NCI-H1092 treated with DMSO at 0.1 percent for 48 hours (cell line): ENCODE data around the gene GGT1.
"Not testable (repeated sequence)": the region's sequence is repeated elsewhere in the genome, so short reads cannot be mapped to it uniquely, and the experiment has no call there.

Experiments
- DNase-seq: peaks from one replicate; lab custom pipeline; 2025; lab: John Stamatoyannopoulos, UW

Gene GGT1

DNA sequence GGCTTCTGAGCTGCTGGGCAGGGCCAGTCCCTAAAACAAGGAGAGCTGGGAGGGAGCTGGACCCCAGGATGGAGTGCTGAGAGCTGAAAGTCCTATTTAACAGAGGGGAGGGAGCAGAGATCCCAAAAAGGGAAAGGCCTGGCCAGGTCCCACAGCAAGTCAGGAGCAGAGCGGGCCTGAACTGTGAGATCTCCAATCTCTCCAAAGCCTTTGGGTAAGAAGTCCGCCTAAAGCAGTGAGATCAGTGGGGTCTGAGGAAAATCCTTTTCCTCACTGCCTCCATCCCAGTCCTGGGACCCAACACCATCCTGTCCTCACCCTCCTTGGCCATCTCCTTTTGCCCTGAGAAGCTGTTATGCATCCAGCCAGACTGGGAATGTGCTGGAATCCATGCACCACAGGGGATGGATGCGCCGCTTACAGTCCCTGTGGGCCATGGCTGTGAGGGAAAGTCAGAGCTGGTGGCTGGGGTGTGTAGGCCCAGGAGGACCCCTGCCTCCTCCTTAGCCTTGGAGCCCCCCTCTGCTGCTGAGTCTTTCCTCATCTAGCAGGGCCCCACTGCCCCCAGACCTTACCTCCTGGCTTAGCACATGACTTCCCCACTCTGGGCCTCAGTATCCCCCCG is 18.7 kb upstream of the GGT1 start:
- DNase-seq, result no peak

DNA sequence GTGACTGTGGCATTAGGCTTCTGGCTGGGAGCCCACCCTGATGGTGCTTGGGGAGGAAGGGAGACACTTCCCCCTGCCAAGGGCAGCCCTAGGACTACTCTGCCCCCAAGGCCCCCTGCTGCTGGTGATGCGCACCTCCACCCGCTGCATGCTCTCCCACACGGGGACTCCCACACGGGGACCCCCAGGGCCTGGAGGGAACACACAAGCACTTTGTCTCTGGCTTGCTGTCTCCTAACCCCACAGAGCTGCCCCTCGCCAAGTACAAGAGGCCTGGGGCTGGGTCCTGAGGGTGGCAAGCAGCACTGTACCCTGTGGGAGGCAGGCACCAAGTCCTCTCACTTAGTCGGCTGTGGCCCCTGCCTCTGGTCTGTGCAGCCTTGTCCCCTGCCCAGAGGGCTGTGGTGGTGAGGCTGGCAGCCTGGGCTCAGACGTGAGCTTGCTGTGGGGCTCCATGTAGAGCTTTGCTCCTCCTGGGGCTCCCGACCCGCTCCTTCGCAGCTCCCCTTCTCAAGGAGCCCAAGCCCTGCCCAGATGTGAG is 18.1 kb upstream of the GGT1 start:
- no peak for DNase-seq

DNA sequence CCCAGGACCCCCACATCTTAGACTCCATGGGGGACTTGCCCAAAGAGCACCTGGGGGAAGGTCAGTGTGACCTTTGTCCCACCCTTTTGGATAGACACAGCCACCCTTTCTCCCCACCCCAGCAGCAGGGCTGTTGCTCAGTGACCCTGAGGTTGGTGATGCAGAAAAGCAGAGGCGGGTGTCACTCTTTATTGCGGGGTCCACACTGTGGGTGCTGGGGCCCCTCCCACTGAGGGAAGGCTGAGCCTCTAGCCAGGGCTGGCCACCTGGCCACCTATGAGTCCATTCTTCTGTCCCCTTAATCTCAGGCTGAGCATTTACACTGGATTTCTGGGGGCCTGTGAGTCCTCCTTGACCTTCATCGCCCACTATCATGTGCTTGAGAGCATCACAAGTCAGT is 17.5 kb upstream of the GGT1 start:
- DNase-seq, result no peak

DNA sequence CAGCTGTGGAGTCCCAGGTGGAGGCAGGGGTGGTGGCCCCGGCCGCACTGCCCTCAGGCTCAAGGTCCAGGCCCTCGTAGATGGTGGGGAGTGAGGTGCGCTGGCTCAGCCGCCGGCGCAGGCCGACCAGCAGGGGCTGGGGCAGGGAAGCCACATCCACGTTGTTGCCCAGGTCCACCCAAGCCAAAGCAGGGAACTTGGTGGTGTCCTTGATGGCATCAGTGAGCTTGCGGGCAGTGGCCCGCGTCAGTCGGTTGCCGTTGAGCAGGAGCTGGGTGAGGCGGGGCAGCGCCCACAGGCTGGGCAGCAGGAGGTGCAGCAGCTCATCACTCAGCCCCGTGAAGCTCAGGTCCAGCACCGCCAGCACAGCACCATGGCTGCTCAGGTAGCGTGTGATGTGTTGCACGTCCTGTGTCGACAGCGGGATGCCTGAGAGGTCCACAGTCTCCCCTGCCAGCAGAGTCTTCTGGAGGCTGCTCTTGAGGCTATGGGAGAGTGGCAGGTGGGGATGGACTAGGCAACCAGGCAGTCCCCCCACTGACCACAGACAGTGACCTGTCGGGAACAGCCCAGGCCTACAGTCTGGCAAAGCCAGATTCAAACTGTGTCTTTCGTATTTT is 17.0 kb upstream of the GGT1 start:
- no peak for DNase-seq

DNA sequence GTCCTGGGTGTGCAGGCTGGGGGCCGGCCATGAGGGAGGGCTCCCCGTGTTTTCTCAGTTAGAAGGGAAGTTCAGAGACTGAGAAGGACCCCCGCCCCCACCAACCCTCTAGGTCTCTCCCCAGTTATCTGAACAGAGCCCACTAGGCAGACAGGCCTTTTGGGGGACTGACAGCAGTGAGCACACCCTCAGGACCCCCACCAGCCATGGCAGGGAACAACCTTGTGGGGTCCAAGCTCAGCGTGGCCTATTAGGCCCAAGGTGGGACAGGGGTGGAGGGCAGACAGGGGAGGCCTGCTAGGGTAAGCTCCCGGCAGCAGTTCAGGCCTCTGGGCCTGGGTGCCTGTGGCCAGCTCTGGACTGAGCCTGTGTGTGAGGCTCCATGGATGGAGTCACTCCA is 15.7 kb upstream of the GGT1 start:
- no peak for DNase-seq

DNA sequence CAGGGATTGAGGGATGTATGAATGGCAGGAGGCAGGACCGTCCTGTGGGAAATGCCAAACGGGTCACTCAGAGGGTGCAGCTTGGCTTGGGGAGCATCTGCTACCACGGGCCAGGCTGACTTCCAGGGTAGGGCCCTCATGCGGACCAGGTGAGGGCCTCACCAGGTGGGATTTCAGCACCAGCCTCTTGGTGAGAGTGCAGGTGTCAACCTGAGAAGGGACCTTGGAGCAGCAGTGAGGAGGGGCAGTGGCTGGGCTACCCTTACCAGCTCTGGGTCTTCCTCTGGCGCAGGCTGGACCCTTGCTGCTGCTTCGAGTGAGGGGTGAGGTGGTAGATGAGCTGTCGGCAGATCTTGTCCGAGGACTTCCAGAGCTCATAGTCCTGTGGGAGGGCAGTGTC is 15.0 kb upstream of the GGT1 start:
- DNase-seq, result no peak

DNA sequence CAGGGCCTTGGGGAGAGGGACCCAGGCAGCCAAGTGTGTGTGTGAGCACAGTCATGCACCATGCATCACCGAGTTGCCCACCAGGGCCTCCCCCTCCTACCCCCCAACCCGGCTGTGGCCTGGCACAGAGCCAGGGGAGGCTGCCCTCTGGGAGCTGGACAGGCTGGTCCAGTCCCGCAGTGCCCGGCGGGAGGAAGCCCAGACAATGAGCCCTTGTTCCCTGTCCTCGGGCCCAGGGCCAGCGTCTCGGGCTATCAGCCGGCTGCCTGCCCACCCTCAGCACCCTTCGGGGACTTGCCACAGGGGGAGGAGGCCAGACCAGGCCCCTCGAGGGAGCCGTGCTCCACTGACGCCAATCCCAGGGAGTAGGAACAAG is 14.6 kb upstream of the GGT1 start:
- DNase-seq, result no peak

DNA sequence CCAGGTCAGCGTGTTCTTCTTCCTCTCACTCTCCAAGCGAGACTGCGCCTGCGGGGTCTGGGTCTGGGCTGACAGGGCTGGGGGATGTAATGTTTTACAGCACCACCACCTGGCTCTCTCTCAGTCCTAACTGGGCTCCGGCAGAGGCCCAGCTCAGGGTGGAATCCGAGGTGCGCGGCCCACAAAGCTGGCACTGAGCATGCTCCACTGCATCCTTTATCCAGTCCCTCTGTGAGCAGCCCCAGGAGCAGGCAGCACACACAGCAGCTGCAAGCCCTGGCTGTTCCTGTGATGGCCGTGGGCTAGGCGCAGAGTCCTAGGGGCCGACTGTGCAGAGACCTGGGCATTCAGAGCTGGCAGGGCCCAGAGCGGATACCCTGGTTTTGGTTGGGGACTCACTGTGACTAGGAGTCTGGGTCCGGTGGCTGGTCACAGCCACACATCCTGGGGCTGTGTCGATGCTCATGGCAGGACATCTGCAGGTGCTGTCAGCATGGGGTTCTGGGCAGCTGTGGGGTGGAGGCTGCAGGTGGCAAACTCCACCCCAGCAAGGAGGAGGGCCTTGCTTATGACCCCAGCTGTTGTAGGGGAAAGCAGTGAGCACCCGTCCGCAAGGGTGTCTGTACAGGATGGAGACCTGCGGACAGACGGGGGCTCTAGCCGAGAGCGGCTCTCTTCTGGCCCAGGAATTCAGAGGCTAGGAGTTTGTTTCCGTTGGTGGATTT is 14.1 kb upstream of the GGT1 start:
- no peak for DNase-seq

DNA sequence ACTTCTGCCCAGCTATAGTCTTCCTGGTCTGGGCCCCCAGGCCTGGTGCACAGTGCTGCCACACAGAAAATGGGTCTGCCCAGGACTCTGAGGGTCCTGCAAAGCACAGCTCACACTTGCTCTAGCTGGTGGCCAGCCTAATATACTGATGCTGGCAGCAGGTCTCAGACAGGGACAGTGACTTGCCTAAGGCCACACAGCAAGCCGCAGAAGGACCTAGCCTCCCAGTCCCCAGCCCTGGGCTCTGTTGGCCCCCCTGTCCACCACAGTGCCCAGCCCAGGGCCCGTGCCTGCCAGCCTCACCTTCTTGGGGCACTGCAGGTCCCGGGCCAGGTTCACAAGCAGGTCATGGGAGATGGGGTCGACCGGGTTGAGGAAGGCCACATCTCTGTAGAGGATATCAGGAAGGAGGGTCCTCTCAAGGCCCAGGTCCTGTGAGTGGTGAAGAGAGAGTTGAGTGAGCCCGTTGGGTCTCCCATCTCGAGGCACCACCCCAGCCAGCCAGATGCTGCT is 13.4 kb upstream of the GGT1 start:
- DNase-seq, result no peak

DNA sequence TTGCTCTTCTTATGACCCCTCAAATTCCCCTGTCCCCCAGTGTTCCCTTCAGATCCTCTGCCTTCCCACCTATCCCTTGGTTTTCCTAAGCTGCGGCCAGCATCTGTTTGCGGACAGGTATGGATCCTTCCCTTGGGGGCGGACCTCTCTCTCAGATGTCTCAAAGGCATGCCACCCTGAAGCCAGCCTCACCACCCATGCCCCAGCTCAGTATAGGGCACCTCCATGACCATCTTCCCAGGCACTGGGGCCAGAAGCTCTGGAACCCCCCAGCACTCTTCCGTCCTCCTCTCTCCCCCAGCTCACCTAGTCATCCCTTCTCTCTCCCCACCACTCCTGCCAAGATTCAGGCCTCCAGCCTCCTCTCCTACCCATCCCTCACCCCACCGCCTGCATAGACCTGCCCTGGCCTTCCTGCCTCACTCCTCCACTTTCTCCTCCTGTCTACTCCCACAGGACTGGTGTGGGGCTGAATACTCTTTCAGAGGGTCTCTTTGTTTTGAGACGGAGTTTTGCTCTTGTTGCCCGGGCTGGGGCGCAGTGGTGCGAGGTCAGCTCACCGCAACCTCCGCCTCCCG is 12.3 kb upstream of the GGT1 start:
- no peak for DNase-seq

DNA sequence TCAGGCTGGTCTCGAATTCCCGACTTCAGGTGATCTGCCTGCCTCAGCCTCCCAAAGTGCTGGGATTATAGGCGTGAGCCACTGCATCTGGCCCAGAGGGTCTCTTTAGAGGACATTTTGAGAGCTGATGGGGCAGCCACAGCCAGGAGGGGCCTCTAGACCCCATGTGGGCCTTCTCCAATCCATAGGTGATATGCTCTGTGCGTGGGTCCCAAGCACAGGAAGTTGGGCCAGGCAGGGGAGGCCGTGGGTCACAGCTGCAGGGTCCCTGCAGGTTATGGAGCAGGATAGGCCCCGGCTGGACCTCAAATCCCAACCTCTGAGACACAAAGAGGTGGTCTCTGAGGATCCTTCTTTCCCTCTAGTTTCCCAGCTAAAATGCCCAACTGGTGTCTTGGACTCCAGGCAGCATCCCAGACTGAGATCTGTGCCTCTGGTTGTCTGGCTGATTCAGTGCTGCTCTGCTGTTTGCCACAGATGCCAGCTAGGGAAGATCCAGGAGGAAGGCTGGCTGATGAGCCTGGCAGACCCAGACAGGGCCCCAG is 11.6 kb upstream of the GGT1 start:
- no peak for DNase-seq

DNA sequence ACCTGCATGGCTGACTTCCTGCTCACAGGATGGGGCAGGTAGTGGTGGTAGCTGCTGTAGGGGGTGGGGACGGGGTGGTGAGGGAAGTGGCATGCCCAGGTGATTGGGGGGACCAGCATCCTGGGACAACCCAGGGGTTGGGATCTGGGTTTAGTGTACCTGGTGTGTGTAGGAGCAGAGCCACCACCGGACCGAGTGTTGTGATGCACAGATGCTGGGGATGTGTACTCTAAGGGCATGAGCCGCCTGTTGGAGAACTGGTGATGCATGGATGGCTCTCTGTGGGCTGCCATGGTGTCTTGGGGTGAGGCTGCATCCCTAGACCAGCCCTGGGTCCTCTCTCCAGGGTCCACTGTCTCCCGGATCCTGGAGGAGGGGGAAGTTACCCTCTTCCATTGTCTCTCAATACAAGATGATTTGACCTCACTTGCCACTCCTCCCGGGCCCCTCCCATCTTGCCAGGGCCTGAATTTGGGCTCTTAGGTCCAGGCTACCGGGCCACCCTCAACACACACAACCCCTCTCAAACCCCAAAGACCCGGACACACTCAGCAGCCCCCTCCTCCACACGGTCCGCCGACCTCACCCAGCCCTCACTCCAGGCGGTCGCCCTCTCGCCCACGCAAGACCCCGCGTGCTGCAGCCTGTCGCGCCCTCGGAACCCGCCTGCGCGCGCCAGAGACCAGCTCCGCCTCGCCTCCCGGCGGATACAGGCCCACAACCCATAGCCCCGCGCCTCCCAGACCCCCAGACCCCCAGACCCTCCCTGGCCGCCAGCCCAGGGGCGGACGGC is 10.7 kb upstream of the GGT1 start:
- DNase-seq, result no peak

DNA sequence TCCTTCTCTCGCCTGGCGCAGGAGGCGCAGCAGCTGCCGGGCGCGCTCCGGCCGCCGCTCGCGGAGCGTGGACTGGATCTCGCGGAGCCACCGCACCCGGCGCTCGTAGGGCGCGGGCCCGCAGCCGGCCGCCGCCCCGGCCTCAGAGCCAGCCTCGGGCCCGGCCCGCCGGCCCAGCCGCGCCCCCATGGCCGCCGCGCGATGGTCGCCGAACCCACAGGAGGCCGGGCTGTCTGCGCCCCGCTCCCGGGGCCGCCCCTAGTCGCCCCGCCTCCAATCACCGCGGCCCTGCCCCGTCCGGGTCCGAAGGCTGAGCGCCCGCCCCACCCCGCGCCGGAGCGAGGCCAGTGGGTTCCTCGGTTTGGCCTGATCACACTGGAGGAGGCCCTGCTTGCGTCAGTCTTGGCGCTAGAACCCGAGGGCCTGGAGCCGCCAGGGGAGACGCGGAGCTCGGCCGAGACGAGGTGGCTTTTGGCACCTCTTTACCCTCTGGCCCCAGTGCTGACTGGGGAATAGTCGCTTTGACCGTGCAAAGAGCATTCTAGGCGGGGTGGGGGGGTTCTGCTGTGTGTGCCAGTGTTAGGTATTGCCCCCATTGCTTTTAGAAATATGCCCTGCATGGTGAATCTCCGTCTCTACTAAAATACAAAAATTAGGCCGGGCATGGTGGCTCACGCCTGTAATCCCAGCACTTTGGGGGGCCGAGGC is 10.0 kb upstream of the GGT1 start, which contains the start of gene LRRC75B:
Gene LRRC75B, minus strand, starts transcription at position 223 of the 708 bp plus-strand sequence. Its CDS starts 34 bp downstream, at position 189.
- DNase-seq, result peak; percentile 59

DNA sequence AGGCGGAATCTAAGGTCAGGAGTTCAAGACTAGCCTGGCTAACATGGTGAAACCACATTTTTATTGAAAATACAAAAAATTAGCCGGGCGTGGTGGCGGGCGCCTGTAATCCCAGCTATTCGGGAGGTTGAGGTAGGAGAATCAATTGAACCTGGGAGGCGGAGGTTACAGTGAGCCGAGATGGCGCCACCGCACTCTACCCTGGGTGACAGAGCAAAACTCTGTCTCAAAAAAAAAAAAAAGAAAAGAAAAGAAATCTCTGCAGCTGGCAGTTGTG is 9.5 kb upstream of the GGT1 start:
- DNase-seq, result not testable (repeated sequence)

DNA sequence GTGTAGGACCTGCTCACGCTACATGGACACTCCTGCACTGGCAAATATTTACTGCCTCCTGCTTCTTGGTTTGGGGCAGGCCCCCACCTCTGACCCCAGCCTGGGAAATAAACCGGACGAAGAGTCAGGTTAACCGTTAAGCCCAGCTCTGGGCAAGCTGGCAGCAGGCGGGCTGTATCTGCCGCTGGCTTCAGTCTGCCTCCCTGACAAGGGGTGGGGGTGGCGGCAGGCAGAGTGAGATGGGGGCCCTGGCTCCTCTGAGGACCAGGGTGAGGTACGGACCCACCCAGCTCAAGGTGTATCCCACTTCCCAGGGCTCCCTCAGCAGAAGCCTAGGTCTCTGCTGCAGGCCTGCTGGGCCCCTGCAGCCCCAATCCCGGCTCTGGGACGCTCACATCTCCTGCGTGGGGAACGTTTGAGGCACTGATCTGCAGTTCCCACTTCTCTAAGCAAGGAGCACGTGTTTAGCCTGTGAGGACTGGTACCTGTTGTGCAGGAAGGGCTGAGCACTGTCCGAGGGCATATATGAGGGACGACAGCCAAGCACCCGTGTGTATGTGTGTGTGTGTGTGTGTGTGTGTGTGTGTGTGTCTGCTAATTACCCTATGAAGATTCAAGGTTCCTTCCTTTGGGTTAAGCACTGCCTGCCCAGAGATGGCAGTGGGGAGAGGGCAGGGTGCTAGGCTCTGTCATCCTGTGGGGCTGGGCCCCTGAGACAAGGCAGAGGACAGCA is 9.0 kb upstream of the GGT1 start:
- no peak for DNase-seq

DNA sequence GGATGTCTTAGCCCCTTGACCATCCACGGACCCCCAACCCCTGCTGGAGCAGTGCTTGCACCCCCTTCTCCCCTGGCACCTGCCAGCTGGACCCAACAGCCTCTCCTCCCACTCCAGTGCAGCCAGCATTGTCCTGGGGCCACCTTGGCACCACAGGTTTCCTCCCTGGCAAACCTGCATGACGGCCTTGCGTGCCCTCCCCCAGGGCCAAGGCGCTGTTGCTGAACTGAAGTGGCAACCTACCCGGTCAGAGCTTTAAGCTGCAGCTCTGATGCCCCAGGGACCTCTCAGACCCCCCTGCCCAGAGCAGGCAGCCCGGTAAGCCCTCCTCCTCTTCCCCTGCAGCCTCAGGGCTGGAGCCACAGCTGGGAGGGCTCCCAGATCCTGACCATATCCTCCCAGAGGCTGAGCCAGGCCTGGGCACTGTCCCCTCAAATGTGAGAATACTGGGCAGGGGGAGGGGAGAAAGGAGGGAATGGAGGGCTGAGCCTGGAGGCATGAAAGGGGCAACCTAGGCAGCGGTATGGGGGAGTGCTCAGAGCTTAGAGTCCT is 8.3 kb upstream of the GGT1 start:
- DNase-seq, result no peak

DNA sequence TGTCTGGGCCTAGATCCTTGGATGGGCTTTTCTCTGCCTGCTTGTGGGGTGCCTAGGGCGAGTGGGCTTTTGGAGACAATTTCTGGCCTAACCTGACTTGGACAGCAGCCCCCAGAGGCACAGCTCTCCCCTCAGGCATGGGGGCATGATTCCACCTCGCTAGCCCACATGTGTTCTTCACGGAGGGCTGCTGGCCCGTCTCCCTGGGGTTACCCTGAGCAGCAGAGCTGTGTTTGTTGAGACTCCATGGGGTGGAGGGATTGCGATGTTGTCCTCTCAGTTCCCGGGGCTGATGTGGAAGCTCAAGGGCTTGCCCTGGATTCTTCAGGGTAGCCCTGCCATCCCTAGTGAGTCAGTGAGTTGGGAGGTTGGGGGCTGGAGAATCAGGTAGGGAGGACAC is 7.8 kb upstream of the GGT1 start:
- no peak for DNase-seq

DNA sequence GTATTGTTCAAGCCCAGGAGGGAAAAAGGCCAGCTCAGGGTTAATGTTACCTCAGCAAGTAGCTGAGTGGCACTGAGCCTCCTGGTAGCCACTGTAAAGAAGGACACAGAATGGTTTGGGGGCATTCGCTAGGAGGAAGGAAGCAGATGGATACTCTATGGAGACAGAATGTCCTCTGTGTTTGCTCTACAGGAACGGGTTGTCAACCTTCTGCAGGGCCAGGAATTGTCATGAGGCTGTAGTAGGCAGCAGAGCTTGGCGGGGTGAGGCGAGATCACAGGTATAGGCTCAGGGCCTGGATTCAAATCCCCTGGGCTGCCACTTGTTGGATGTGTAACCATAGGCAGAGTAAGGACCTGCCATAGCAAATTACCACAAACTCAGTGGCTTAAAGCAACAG is 7.1 kb upstream of the GGT1 start:
- no peak for DNase-seq

DNA sequence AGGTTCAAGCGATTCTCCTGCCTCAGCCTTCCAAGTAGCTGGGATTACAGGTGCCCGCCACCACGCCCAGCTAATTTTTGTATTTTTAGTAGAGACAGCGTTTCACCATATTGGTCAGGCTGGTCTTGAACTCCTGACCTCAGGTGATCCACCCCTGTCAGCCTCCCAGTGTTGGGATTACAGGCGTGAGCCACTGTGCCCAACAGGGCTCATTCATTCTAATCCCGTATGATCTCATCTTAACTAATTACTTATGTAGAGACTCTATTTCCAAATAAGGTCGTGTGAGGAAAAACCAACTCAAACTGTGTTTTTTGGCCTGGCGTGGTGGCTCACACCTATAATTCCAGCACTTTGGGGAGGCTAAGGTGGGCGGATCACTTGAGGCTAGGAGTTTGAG is 5.9 kb upstream of the GGT1 start:
- DNase-seq, result not testable (repeated sequence)

DNA sequence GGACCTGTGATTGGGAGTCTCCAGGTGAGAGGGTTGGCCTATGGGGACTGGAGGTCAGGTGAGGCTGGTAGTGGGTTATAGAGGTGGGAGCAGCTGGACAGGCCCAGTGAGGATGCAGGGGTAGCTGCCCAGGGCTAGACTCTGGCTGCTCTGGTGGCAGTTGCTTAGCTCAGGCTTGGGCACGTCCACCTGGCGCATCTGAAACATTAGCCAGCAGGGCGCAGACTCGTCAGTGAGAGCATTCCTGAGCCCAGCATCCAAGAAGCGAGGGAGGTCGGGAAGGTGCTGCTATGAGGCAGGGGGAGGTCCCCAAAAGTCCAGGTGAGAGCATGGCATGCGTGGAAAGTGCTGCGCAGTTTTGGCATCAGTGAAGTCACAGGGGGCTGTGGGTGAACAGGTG is 3.5 kb upstream of the GGT1 start:
- no peak for DNase-seq
